HPDE6-E6E7 (cell line): ENCODE data around the gene TMEM214.

Experiments used
- DNase-seq: peaks from one replicate; pipeline ENCODE4 v3.0.0; 2011; ENCODE audit warnings: missing footprints; ENCODE audit errors: extremely low spot score

TMEM214 gene

GRCh38 chr2:27039871-27040270 lies 7.1 kb downstream of the TMEM214 start:
- DNase-seq, result no peak

GRCh38 chr2:27040282-27040681 lies 7.5 kb downstream of the TMEM214 start:
- DNase-seq, result no peak

- no peak for DNase-seq
Observed at GRCh38 chr2:27041752-27042151, 9.0 kb downstream of the TMEM214 start.

GRCh38 chr2:27042159-27042661 lies 9.4 kb downstream of the TMEM214 start:
- no peak for DNase-seq

GRCh38 chr2:27042985-27043634 lies 10.3 kb downstream of the TMEM214 start:
- no peak for DNase-seq

- DNase-seq, result peak; percentile 34
Observed at GRCh38 chr2:27049422-27050280, 16.9 kb downstream of the TMEM214 start.

- peak; percentile 86 for DNase-seq
Observed at GRCh38 chr2:27050281-27050995, 17.7 kb downstream of the TMEM214 start.

- DNase-seq, result peak; percentile 100
Observed at GRCh38 chr2:27050996-27051901, 18.5 kb downstream of the TMEM214 start, which contains the start of gene AGBL5. AGBL5 (plus strand) TSS chr2:27051668; CDS start chr2:27052959, 1,291 bp downstream.

GRCh38 chr2:27051902-27052645 lies 19.3 kb downstream of the TMEM214 start:
- DNase-seq, result no peak

- no peak for DNase-seq
Observed at GRCh38 chr2:27053321-27053720, 20.6 kb downstream of the TMEM214 start.

- no peak for DNase-seq
Observed at GRCh38 chr2:27053776-27054175, 21.0 kb downstream of the TMEM214 start.

- no peak for DNase-seq
Observed at GRCh38 chr2:27054721-27055120, 22.0 kb downstream of the TMEM214 start.

GRCh38 chr2:27057184-27057583 lies 24.4 kb downstream of the TMEM214 start:
- DNase-seq, result no peak

GRCh38 chr2:27058210-27058609 lies 25.4 kb downstream of the TMEM214 start:
- DNase-seq, result no peak

- DNase-seq, result no peak
Observed at GRCh38 chr2:27059141-27059820, 26.5 kb downstream of the TMEM214 start.

GRCh38 chr2:27060323-27060722 lies 27.6 kb downstream of the TMEM214 start:
- no peak for DNase-seq

GRCh38 chr2:27065128-27065527 lies 32.4 kb downstream of the TMEM214 start:
- no peak for DNase-seq

- DNase-seq, result no peak
Observed at GRCh38 chr2:27067385-27067784, 34.6 kb downstream of the TMEM214 start.

GRCh38 chr2:27069436-27069835 lies 36.7 kb downstream of the TMEM214 start:
- no peak for DNase-seq
